C4-2B (cell line): ENCODE data around the gene EIF4A3.
A peak's percentile ranks its signal among the peaks of the same experiment; 100 is the strongest.
"Not testable (repeated sequence)": the region's sequence is repeated elsewhere in the genome, so short reads cannot be mapped to it uniquely, and the experiment has no call there.

Source experiments
- H3K27ac ChIP-seq: fragments of 450-650 bp; 2 replicates; pipeline ENCODE4 v1.5.1; 2017
- ZFX ChIP-seq: fragments of 450-650 bp; IDR thresholded peaks from 2 replicates; pipeline ENCODE4 v1.6.1; 2017
- TF ChIP-seq, protein P1 (sequence below): fragments of 450-650 bp; conservative IDR thresholded peaks from 2 replicates; pipeline ENCODE4 v1.5.1; 2017; ENCODE audit warnings: mild to moderate bottlenecking

Gene EIF4A3

GRCh38 chr17:80158846-80159245, 11.9 kb upstream of the EIF4A3 start:
- TF ChIP-seq ZFX: no peak
- TF ChIP-seq, protein P1, sequence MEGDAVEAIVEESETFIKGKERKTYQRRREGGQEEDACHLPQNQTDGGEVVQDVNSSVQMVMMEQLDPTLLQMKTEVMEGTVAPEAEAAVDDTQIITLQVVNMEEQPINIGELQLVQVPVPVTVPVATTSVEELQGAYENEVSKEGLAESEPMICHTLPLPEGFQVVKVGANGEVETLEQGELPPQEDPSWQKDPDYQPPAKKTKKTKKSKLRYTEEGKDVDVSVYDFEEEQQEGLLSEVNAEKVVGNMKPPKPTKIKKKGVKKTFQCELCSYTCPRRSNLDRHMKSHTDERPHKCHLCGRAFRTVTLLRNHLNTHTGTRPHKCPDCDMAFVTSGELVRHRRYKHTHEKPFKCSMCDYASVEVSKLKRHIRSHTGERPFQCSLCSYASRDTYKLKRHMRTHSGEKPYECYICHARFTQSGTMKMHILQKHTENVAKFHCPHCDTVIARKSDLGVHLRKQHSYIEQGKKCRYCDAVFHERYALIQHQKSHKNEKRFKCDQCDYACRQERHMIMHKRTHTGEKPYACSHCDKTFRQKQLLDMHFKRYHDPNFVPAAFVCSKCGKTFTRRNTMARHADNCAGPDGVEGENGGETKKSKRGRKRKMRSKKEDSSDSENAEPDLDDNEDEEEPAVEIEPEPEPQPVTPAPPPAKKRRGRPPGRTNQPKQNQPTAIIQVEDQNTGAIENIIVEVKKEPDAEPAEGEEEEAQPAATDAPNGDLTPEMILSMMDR: no peak
- no peak overlapping the region for H3K27ac ChIP-seq

- H3K27ac ChIP-seq: not testable (repeated sequence)
These were observed 8.7 kb upstream of the EIF4A3 start for GRCh38 chr17:80155600-80155999.

DNA sequence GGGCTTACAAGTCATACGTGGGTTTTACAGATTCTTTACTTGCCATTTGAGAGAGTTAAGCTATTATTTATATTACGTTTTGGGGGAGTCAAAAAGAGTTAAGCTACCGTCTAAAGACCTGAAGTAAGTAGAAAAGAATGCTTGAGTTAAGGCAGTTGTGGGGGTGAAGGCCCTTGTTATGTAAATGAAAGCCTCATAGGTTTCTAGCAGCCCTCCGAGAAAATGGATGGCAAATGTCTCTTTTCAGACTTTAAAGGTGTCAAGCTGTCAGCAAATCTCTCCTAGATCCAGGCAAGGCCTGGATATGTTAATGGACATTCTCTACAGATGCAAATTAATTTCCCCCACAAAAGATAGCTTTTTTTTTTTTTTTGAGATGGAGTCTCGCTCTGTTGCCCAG, 7.2 kb upstream of the EIF4A3 start:
- TF ChIP-seq, protein P1: no peak
- no peak for TF ChIP-seq ZFX
- H3K27ac ChIP-seq: no peak overlapping the region

- TF ChIP-seq, protein P1: no peak
- no peak overlapping the region for H3K27ac ChIP-seq
These were observed 6.1 kb upstream of the EIF4A3 start for GRCh38 chr17:80153004-80153403.

GRCh38 chr17:80152081-80152702, 5.3 kb upstream of the EIF4A3 start:
- H3K27ac ChIP-seq: no peak overlapping the region
- TF ChIP-seq, protein P1: no peak
- no peak for TF ChIP-seq ZFX

DNA sequence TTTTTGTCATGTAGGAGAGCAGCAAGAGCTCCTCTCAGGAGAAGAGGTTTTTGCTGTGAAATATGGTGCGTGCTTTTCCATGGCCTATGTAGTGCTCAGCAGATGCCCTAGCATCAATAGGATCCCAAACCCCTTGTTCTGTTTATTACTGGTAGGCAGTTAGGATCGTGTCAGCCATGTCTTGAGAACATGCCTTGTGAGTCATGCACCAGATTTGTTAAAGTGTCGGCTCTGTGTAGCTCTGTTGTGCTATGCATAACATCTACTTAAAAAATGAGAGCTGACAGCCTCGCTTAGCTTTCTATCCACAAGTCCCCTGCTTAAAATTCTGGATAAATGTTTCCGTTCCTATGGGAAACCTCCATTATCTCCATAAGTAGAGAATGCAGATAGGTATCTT, 4.4 kb upstream of the EIF4A3 start:
- no peak overlapping the region for H3K27ac ChIP-seq
- TF ChIP-seq, protein P1: no peak
- no peak for TF ChIP-seq ZFX

DNA sequence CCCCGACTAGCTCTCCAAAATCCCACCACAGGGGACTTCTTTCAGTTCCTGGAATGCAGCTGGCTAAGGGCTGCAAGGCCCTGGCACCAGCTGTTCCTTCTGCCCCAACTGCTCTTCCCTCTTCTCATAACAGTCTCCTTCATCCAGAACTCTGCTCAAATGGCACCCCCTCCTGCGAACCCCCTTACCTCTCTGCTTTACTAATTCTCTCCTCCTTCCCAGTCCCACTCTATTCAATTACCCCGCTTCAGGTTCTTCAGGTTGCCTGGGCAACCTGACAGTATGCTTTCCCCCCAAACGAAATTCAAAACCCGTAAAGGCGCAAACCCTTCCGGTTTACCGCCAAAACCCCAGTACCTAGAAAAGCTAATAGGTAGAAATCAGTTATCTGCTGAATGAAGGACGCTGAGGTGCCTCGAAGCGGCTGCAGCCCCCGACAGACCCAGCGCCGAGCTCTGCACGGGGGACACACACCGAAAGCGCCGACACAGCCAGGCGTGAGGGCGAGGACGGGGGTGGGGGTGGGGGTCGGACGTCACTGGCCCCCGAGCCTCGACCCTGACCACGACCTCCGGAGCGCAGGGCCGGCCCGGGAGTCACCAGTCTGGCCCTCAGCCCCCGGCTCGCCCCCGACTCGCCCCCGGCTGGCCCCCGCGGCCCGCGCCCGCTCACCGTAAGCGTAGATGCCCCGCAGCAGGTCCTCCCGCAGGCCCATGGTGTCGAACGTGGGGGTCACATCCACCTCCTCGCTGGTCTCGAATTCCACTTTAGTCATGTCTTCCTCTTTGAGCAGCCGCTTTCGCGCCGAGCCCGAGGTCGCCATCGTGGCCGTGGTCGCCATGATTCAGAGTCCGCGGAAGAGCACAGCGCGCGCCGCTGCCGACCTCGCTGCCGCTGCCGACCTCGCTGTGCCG, 550 bp downstream of the EIF4A3 start:
- peak overlapping the region; percentile 90 for H3K27ac ChIP-seq
- TF ChIP-seq, protein P1: no peak
- TF ChIP-seq ZFX: no peak
